SK-N-SH (cell line): ENCODE results near the gene CD70. TPM values are rescaled to one million over a fixed set of nuclear protein-coding genes. Genes with fewer than 3 reads are reported as not detected.

ENCODE experiments used
- CTCF ChIA-PET: fragments of 300-600, 350-600 bp; formaldehyde crosslinking; extraction: SDS; loops from one replicate; lab custom pipeline; 2021; lab: Yijun Ruan, JAX
- POLR2A ChIA-PET: fragments of 350-600 bp; sonication (Branson Sonifier 250); formaldehyde crosslinking; extraction: SDS; loops from one replicate; lab custom pipeline; 2020; ENCODE audit warnings: antibody characterized with exemption, inconsistent platforms; lab: Yijun Ruan, JAX
- DNase-seq: peaks from one replicate; pipeline ENCODE4 v3.0.0; 2012
- H2AFZ ChIP-seq: fragments of 200-600 bp; sonication (generic); 2 replicates; pipeline ENCODE4 v1.8.1; 2016; ENCODE audit warnings: antibody characterized with exemption, mild to moderate bottlenecking, low read depth
- H3F3A ChIP-seq: fragments of 200-600 bp; sonication (generic); replicated peaks from 2 replicates; pipeline ENCODE3; 2016; ENCODE audit warnings: antibody characterized with exemption, mild to moderate bottlenecking; ENCODE audit not compliant: insufficient read depth
- H3K27ac ChIP-seq, 2 experiments: fragments of 200-500 bp in 1 of 2; fragments of 200-600 bp in 1 of 2; sonication (Bioruptor generic) in 1 of 2; sonication (generic), shearing (Covaris generic) in 1 of 2; 2 replicates each; pipeline versions ENCODE4 v1.5.1 to v1.6.1; 2014 to 2016; ENCODE audit warnings: low read depth in 2 of 2, inconsistent platforms in 1 of 2, low read length in 1 of 2, mild to moderate bottlenecking in 1 of 2, mixed read lengths in 1 of 2
- H3K27me3 ChIP-seq: fragments of 200-600 bp; sonication (generic), shearing (Covaris generic); 2 replicates; pipeline ENCODE4 v1.6.1; 2016; ENCODE audit warnings: mixed run types; ENCODE audit not compliant: insufficient read depth
- H3K36me3 ChIP-seq, 2 experiments: fragments of 200-500 bp in 1 of 2; fragments of 200-600 bp in 1 of 2; sonication (Bioruptor generic) in 1 of 2; sonication (generic) in 1 of 2; replicated peaks in 1 of 2; 2 replicates each; pipeline versions ENCODE3 to v1.5.1; 2014 to 2016; ENCODE audit warnings: low read length in 1 of 2, mild to moderate bottlenecking in 1 of 2; ENCODE audit not compliant: insufficient read depth in 2 of 2, control insufficient read depth in 1 of 2
- H3K4me1 ChIP-seq, 2 experiments: fragments of 200-500 bp in 1 of 2; fragments of 200-600 bp in 1 of 2; sonication (Bioruptor generic) in 1 of 2; sonication (generic), shearing (Covaris generic) in 1 of 2; 2 replicates each; pipeline versions ENCODE4 v1.5.1 to v1.6.1; 2014 to 2016; ENCODE audit warnings: low read depth in 1 of 2, low read length in 1 of 2, mixed run types in 1 of 2; ENCODE audit not compliant: insufficient read depth in 2 of 2, control insufficient read depth in 1 of 2
- H3K4me2 ChIP-seq: fragments of 200-600 bp; sonication (generic), shearing (Covaris generic); 2 replicates; pipeline ENCODE4 v1.6.1; 2017; ENCODE audit warnings: mixed run types
- H3K4me3 ChIP-seq, 2 experiments: fragments of 200-500 bp in 1 of 2; fragments of 200-600 bp in 1 of 2; sonication (Bioruptor generic) in 1 of 2; sonication (generic), shearing (Covaris generic) in 1 of 2; 2 replicates each; pipeline versions ENCODE4 v1.5.1 to v1.8.1; 2014 to 2016; ENCODE audit warnings: low read depth in 2 of 2, inconsistent platforms in 1 of 2, low read length in 1 of 2, mild to moderate bottlenecking in 1 of 2, mixed read lengths in 1 of 2, moderate library complexity in 1 of 2
- H3K79me2 ChIP-seq: fragments of 200-600 bp; sonication (generic); 2 replicates; pipeline ENCODE4 v1.8.1; 2017; ENCODE audit warnings: mild to moderate bottlenecking; ENCODE audit not compliant: insufficient read depth
- H3K9ac ChIP-seq: fragments of 200-600 bp; sonication (generic); 2 replicates; pipeline ENCODE4 v1.6.1; 2017; ENCODE audit warnings: mixed run types
- H3K9me2 ChIP-seq: fragments of 200-600 bp; sonication (generic); 2 replicates; pipeline ENCODE4 v1.6.1; 2017; ENCODE audit warnings: mixed run types
- H3K9me3 ChIP-seq: fragments of 200-600 bp; sonication (generic); 2 replicates; pipeline ENCODE4 v1.6.1; 2017; ENCODE audit warnings: mixed run types, mild to moderate bottlenecking, moderate library complexity
- H4K20me1 ChIP-seq: fragments of 200-600 bp; sonication (generic); 2 replicates; pipeline ENCODE4 v1.6.1; 2017; ENCODE audit warnings: mild to moderate bottlenecking, mixed run types; ENCODE audit not compliant: insufficient read depth
- CHD2 ChIP-seq: fragments of 150-350 bp; IDR thresholded peaks from 2 replicates; pipeline ENCODE4 v1.6.1; 2018; ENCODE audit warnings: low read length; ENCODE audit not compliant: partially characterized antibody
- ELF1 ChIP-seq: IDR thresholded peaks from 2 replicates; pipeline ENCODE4 v1.4.0; 2012
- EZH2phosphoT487 ChIP-seq: fragments of 200-600 bp; sonication (generic); IDR thresholded peaks from 2 replicates; pipeline ENCODE4 v1.6.1; 2017; ENCODE audit warnings: low read depth, mixed run types, mild to moderate bottlenecking, antibody characterized with exemption, moderate library complexity, borderline replicate concordance
- FOSL2 ChIP-seq: IDR thresholded peaks from 2 replicates; pipeline ENCODE4 v1.4.0; 2012; ENCODE audit warnings: low read depth, mild to moderate bottlenecking, moderate library complexity, borderline replicate concordance
- FOXJ3 ChIP-seq: sonication (generic); formaldehyde crosslinking; IDR thresholded peaks from 2 replicates; pipeline ENCODE4 v1.5.1; 2020; ENCODE audit warnings: mild to moderate bottlenecking, missing genetic modification reagents
- FOXM1 ChIP-seq: IDR thresholded peaks from 2 replicates; pipeline ENCODE4 v1.4.0; 2012; ENCODE audit warnings: low read depth, mild to moderate bottlenecking
- GATA2 ChIP-seq: sonication (generic); formaldehyde crosslinking; IDR thresholded peaks from 2 replicates; pipeline ENCODE4 v1.5.0; 2020; ENCODE audit warnings: mild to moderate bottlenecking, missing genetic modification reagents
- JUND ChIP-seq: IDR thresholded peaks from 2 replicates; pipeline ENCODE4 v1.4.0; 2012
- NFIC ChIP-seq: IDR thresholded peaks from 2 replicates; pipeline ENCODE4 v1.4.0; 2012; ENCODE audit warnings: borderline replicate concordance
- POLR2AphosphoS5 ChIP-seq: IDR thresholded peaks from 2 replicates; pipeline ENCODE4 v1.6.1; 2012; ENCODE audit warnings: low read depth, low read length
- RCOR1 ChIP-seq: fragments of 150-350 bp; IDR thresholded peaks from 2 replicates; pipeline ENCODE4 v1.6.1; 2017; ENCODE audit warnings: antibody characterized with exemption, low read length
- TAF1 ChIP-seq: IDR thresholded peaks from 2 replicates; pipeline ENCODE4 v1.6.1; 2012; ENCODE audit warnings: low read depth, mild to moderate bottlenecking, low read length, moderate library complexity, borderline replicate concordance
- TCF12 ChIP-seq: IDR thresholded peaks from 2 replicates; pipeline ENCODE4 v1.4.0; 2012
- TEAD4 ChIP-seq: IDR thresholded peaks from 2 replicates; pipeline ENCODE4 v1.4.0; 2012; ENCODE audit warnings: mild to moderate bottlenecking, borderline replicate concordance; ENCODE audit not compliant: insufficient read depth
- USF1 ChIP-seq: IDR thresholded peaks from 2 replicates; pipeline ENCODE4 v1.4.0; 2012; ENCODE audit warnings: low read depth, borderline replicate concordance
- YY1 ChIP-seq: IDR thresholded peaks from 2 replicates; pipeline ENCODE4 v1.4.0; 2012; ENCODE audit warnings: low read depth, mild to moderate bottlenecking
- ZBTB33 ChIP-seq: IDR thresholded peaks from 2 replicates; pipeline ENCODE4 v1.4.0; 2012; ENCODE audit warnings: low read depth, borderline replicate concordance
- WGBS: methylation state at CpG from one replicate; pipeline ENCODE4 v1.1.6; 2017; ENCODE audit warnings: low lambda C conversion rate; 5-methylcytosine and 5-hydroxymethylcytosine counted together
- polyA plus RNA-seq, 3 experiments: library from polyadenylated mRNA; depleted of rRNA; stranded (reverse); fragments of >200 nt; gene quantifications; 2 replicates each; pipeline ENCODE4 v1.2.3, GENCODE V29; 2012
- TF ChIP-seq, protein P1 (sequence below): fragments of 150-350 bp; IDR thresholded peaks from 2 replicates; pipeline ENCODE4 v1.6.1; 2017; ENCODE audit warnings: antibody characterized with exemption, low read length, low read depth, borderline replicate concordance
- TF ChIP-seq, protein P2 (sequence below): IDR thresholded peaks from 2 replicates; pipeline ENCODE4 v1.6.1; 2012; ENCODE audit warnings: mild to moderate bottlenecking, low read depth, low read length, moderate library complexity

Gene CD70
- polyA plus RNA-seq, 1 of the 3 experiments (the other 2 are of a cell fraction) = 142 TPM

DNA sequence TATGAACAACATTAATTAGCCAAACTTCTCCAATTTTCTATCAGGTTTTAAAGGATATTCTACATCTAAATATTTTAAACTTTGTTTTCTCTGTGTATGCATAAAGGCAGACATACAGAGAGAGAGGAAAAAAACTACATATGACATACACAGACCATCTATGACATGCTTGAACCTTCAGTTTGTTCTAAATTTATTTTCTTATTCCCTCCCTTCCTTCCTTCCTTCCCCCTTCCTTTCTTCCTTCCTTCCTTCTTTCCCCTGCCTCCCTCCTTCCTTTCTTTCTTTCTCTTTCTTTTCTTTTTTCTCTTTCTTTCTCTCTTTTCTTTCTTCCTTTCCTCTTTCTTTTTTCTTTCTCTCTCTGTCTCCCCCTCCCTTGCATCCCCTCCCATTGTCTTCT, 35.8 kb upstream of the CD70 start (continued):
- TF ChIP-seq EZH2phosphoT487 = no peak
- no peak for TF ChIP-seq NFIC
- TF ChIP-seq TCF12 = no peak
- TF ChIP-seq TEAD4 = no peak
- no peak for TF ChIP-seq YY1

DNA sequence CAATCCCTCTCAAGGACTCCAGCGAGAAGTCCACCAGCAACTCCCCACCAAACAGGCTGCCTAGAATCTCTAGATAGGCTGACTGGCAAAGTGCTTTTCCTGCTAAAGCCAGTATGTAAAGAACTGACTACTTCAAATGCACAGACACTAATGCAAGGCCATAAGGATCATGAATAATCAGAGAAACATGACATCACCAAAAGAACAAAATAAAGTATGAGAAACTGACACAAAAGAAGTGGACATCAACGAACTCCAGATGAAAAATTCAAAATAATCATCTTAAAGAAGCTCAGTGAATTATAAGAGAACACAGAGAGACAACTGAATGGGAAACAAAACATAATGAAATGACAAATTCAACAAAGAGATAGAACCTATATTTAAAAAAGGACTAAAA, 26.4 kb upstream of the CD70 start:
- H3K36me3 ChIP-seq = no peaks in the 10 kb centered on the region
- no peak overlapping the region for H3K9ac ChIP-seq
- peaks cover 9% of the 10 kb centered on the region for H3K9me3 ChIP-seq
- H3K4me1 ChIP-seq = no peaks in the 10 kb centered on the region
- POLR2A ChIA-PET = no interaction called here
- no peak for TF ChIP-seq EZH2phosphoT487
- no peak overlapping the region for H3K27ac ChIP-seq
- CTCF ChIA-PET = no interaction called here
- WGBS = 17% methylated on average over 2 of the region's 2 CpGs
- H4K20me1 ChIP-seq = no peaks in the 10 kb centered on the region
- no peak overlapping the region for H3K4me2 ChIP-seq
- H3K4me3 ChIP-seq = no peak overlapping the region
- H3K79me2 ChIP-seq = no peaks in the 10 kb centered on the region
- 0 out of 2 replicates have a peak, but pooled peaks cover under 1% of the 10 kb centered on the region for H3K27me3 ChIP-seq
- H2AFZ ChIP-seq = no peak overlapping the region
- no peaks in the 10 kb centered on the region for H3K9me2 ChIP-seq
- no peak for DNase-seq
- H3F3A ChIP-seq = peaks cover under 1% of the 10 kb centered on the region

DNA sequence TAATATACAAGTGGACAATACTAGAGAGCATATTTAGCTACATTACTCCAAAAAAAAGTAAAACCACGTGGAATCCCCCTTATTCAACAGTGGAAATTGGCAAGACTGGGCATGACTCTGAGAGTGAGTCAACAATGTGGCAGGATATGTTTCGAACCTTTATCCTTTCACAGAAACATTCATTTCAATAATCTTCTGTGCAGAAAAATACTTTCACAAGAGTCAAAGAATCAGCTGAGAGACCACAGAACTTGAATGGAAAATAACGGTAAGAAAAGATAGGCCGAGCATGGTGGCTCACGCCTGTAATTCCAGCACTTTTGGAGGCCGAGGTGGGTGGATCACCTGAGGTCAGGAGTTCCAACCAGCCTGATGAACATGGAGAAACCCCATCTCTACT, 25.1 kb upstream of the CD70 start:
- peak overlapping the region in 1 of 2 experiments; percentile 56; a peak in 2 of 4 replicates for H3K27ac ChIP-seq
- H3F3A ChIP-seq = peaks cover 14% of the 10 kb centered on the region
- no peak overlapping the region for H3K9ac ChIP-seq
- no peaks in the 10 kb centered on the region for H3K27me3 ChIP-seq
- ChIA-PET POLR2A (no interaction called here), CTCF (no interaction called here)
- H3K4me3 ChIP-seq = no peak overlapping the region
- no peaks in the 10 kb centered on the region for H4K20me1 ChIP-seq
- DNase-seq = no peak
- H2AFZ ChIP-seq = no peak overlapping the region
- H3K9me3 ChIP-seq = peaks cover 9% of the 10 kb centered on the region
- H3K4me2 ChIP-seq = 0 out of 2 replicates have a peak overlapping the region, but pooled peaks have one; percentile 8
- 14% methylated on average over 6 of the region's 6 CpGs for WGBS
- H3K36me3 ChIP-seq = no peaks in the 10 kb centered on the region
- H3K4me1 ChIP-seq = no peaks in the 10 kb centered on the region
- no peaks in the 10 kb centered on the region for H3K9me2 ChIP-seq
- H3K79me2 ChIP-seq = no peaks in the 10 kb centered on the region
- TF ChIP-seq NFIC (peak; percentile 38; the same call in 1 of the 2 replicates), ZBTB33 (no peak), TEAD4 (no peak), USF1 (no peak), RCOR1 (no peak), POLR2AphosphoS5 (no peak), FOXJ3 (CRISPR knock-in tag) (no peak), FOXM1 (no peak), CHD2 (no peak), TCF12 (peak; percentile 26; the same call in 1 of the 2 replicates), ELF1 (no peak), JUND (peak; percentile 14; the same call in 1 of the 2 replicates), FOSL2 (peak; percentile 43; the same call in 1 of the 2 replicates), TAF1 (no peak), GATA2 (no peak)
- TF ChIP-seq, protein P1, sequence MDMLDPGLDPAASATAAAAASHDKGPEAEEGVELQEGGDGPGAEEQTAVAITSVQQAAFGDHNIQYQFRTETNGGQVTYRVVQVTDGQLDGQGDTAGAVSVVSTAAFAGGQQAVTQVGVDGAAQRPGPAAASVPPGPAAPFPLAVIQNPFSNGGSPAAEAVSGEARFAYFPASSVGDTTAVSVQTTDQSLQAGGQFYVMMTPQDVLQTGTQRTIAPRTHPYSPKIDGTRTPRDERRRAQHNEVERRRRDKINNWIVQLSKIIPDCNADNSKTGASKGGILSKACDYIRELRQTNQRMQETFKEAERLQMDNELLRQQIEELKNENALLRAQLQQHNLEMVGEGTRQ = no peak
- TF ChIP-seq, protein P2, sequence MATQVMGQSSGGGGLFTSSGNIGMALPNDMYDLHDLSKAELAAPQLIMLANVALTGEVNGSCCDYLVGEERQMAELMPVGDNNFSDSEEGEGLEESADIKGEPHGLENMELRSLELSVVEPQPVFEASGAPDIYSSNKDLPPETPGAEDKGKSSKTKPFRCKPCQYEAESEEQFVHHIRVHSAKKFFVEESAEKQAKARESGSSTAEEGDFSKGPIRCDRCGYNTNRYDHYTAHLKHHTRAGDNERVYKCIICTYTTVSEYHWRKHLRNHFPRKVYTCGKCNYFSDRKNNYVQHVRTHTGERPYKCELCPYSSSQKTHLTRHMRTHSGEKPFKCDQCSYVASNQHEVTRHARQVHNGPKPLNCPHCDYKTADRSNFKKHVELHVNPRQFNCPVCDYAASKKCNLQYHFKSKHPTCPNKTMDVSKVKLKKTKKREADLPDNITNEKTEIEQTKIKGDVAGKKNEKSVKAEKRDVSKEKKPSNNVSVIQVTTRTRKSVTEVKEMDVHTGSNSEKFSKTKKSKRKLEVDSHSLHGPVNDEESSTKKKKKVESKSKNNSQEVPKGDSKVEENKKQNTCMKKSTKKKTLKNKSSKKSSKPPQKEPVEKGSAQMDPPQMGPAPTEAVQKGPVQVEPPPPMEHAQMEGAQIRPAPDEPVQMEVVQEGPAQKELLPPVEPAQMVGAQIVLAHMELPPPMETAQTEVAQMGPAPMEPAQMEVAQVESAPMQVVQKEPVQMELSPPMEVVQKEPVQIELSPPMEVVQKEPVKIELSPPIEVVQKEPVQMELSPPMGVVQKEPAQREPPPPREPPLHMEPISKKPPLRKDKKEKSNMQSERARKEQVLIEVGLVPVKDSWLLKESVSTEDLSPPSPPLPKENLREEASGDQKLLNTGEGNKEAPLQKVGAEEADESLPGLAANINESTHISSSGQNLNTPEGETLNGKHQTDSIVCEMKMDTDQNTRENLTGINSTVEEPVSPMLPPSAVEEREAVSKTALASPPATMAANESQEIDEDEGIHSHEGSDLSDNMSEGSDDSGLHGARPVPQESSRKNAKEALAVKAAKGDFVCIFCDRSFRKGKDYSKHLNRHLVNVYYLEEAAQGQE = no peak
